ENCODE results near the gene ABR.

DNA sequence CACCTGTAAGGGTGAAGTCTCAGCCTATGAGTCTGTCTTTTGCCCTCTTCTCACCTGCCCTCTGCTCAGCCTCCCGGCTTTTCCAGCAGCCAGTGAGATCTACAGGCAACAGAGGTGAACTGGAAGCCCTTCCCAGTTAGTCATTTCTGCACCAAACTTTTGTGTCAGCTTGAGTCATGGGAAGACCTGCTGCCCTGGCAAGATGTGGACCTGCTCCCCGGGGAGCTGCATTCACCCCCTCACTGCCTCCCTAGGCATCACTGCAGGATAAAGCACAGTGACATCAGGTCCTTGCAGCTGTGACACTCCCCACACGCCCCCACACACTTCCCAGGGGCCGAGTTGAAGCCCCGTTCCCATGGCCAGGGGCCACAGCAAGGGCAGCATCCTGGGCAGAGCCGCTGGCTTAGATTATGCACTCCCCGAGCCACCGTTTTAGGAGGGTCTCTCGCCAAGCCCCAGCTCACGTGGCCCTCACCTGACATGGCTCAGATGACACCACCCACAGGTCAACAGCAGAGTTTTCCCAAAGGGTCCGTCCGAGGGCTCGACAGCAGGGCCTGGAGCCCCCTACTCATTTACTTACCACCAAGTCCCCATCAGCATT lies 6.5 kb upstream of the ABR start:
- TF ChIP-seq, protein P1, sequence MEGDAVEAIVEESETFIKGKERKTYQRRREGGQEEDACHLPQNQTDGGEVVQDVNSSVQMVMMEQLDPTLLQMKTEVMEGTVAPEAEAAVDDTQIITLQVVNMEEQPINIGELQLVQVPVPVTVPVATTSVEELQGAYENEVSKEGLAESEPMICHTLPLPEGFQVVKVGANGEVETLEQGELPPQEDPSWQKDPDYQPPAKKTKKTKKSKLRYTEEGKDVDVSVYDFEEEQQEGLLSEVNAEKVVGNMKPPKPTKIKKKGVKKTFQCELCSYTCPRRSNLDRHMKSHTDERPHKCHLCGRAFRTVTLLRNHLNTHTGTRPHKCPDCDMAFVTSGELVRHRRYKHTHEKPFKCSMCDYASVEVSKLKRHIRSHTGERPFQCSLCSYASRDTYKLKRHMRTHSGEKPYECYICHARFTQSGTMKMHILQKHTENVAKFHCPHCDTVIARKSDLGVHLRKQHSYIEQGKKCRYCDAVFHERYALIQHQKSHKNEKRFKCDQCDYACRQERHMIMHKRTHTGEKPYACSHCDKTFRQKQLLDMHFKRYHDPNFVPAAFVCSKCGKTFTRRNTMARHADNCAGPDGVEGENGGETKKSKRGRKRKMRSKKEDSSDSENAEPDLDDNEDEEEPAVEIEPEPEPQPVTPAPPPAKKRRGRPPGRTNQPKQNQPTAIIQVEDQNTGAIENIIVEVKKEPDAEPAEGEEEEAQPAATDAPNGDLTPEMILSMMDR (IDR thresholded peaks at IDR 0.05; ENCODE audit: low read depth, low read length): no peak
- TF ChIP-seq POLR2A (IDR thresholded peaks at IDR 0.05; ENCODE audit: extremely low read depth, insufficient read length): no peak

Data from NB4 (cell line).